Globus pallidus (tissue), 1 donor: Measurements from ENCODE around the gene CLRN3.

Experiments
- DNase-seq: peaks from one replicate; pipeline ENCODE4 v3.0.0-alpha.2; 2015; ENCODE audit warnings: low spot score

CLRN3 gene

GRCh38 chr10:127899766-127900387 lies 7.1 kb upstream of the CLRN3 start:
- no peak for DNase-seq

GRCh38 chr10:127897177-127897576 lies 4.4 kb upstream of the CLRN3 start:
- DNase-seq = no peak

- DNase-seq = no peak
These were observed 3.8 kb upstream of the CLRN3 start for GRCh38 chr10:127896590-127896989.

- no peak for DNase-seq
These were observed 1.4 kb upstream of the CLRN3 start for GRCh38 chr10:127894146-127894545.

- no peak for DNase-seq
These were observed 1.9 kb downstream of the CLRN3 start for GRCh38 chr10:127890832-127891334.

- DNase-seq = no peak
These were observed 2.5 kb downstream of the CLRN3 start for GRCh38 chr10:127890216-127890615.

- DNase-seq = no peak
These were observed 3.0 kb downstream of the CLRN3 start for GRCh38 chr10:127889605-127890195.

GRCh38 chr10:127888521-127889312 lies 4.0 kb downstream of the CLRN3 start:
- no peak for DNase-seq

GRCh38 chr10:127887541-127888415 lies 5.0 kb downstream of the CLRN3 start:
- DNase-seq = no peak

- no peak for DNase-seq
These were observed 6.2 kb downstream of the CLRN3 start for GRCh38 chr10:127886371-127887051.

- no peak for DNase-seq
These were observed 8.2 kb downstream of the CLRN3 start for GRCh38 chr10:127884501-127884900.

GRCh38 chr10:127883516-127883915 lies 9.2 kb downstream of the CLRN3 start:
- no peak for DNase-seq

- no peak for DNase-seq
These were observed 9.8 kb downstream of the CLRN3 start for GRCh38 chr10:127882801-127883459.

- DNase-seq = no peak
These were observed 10.3 kb downstream of the CLRN3 start for GRCh38 chr10:127882391-127882790.

- no peak for DNase-seq
These were observed 11.5 kb downstream of the CLRN3 start for GRCh38 chr10:127881262-127881661.

GRCh38 chr10:127880557-127880956 lies 12.2 kb downstream of the CLRN3 start:
- DNase-seq = peak; percentile 66

- DNase-seq = peak; percentile 45
These were observed 14.2 kb downstream of the CLRN3 start for GRCh38 chr10:127878475-127879055.

GRCh38 chr10:127877699-127878098 lies 15.0 kb downstream of the CLRN3 start:
- no peak for DNase-seq

GRCh38 chr10:127877116-127877515 lies 15.6 kb downstream of the CLRN3 start:
- no peak for DNase-seq

- no peak for DNase-seq
These were observed 16.8 kb downstream of the CLRN3 start for GRCh38 chr10:127875916-127876315.

- DNase-seq = no peak
These were observed 17.3 kb downstream of the CLRN3 start for GRCh38 chr10:127875449-127875765.
